ENCODE results near the gene KIF5A. TPM values are rescaled to one million over a fixed set of nuclear protein-coding genes. Genes with fewer than 3 reads are reported as not detected.

The KIF5A gene
- total and polyA plus RNA-seq, 2 of the 13 experiments (the other 11 are each of a cell fraction or from before 2014, with no cell fraction given), result 1.6 to 11.9 TPM

GRCh38 chr12:57521525-57522010 lies 28.3 kb upstream of the KIF5A start (continued):
- 0 out of 2 replicates have a peak, but pooled peaks have one; percentile 10 for TF ChIP-seq ZNF772 (CRISPR knock-in tag; IDR thresholded peaks at IDR 0.05)
- TF ChIP-seq HNRNPH1 (optimal IDR thresholded peaks at IDR 0.05; ENCODE audit: low read depth, low read length), result no peak
- no peak for TF ChIP-seq KIAA2018 (CRISPR knock-in tag; IDR thresholded peaks at IDR 0.05; ENCODE audit: borderline replicate concordance)
- TF ChIP-seq ZFP82 (CRISPR knock-in tag; IDR thresholded peaks at IDR 0.05; ENCODE audit: borderline replicate concordance), result no peak
- no peak for TF ChIP-seq SP140L (CRISPR knock-in tag; IDR thresholded peaks at IDR 0.05; ENCODE audit: borderline replicate concordance)
- TF ChIP-seq PRDM4 (CRISPR knock-in tag; IDR thresholded peaks at IDR 0.05; ENCODE audit: borderline replicate concordance), result no peak
- TF ChIP-seq MZF1 (CRISPR knock-in tag; IDR thresholded peaks at IDR 0.05; ENCODE audit: borderline replicate concordance), result no peak
- 0 out of 2 replicates have a peak, but pooled peaks have one; percentile 6 for TF ChIP-seq ZNF501 (CRISPR knock-in tag; IDR thresholded peaks at IDR 0.05)
- peak; percentile 10; the same call in 1 of the 3 replicates for TF ChIP-seq MXI1 (IDR thresholded peaks at IDR 0.05; ENCODE audit: borderline replicate concordance, low read depth, low read length)
- TF ChIP-seq FOXJ3 (CRISPR knock-in tag; IDR thresholded peaks at IDR 0.05; ENCODE audit: borderline replicate concordance), result no peak
- TF ChIP-seq CC2D1A (CRISPR knock-in tag; IDR thresholded peaks at IDR 0.05), result no peak
- no peak for TF ChIP-seq PAWR (CRISPR knock-in tag; IDR thresholded peaks at IDR 0.05; ENCODE audit: borderline replicate concordance)
- no peak for TF ChIP-seq ATF6 (CRISPR knock-in tag; conservative IDR thresholded peaks at IDR 0.05)
- TF ChIP-seq ZNF563 (CRISPR knock-in tag; IDR thresholded peaks at IDR 0.05), result no peak
- no peak for TF ChIP-seq ZSCAN5A (CRISPR knock-in tag; IDR thresholded peaks at IDR 0.05; ENCODE audit: borderline replicate concordance)
